Uterus (tissue), 4 donors: ENCODE results near the gene PLXNA3. TPM values are rescaled to one million over a fixed set of nuclear protein-coding genes. Genes with fewer than 3 reads are reported as not detected.

Experiments used
- DNase-seq, 2 donors: peaks; one replicate each; pipeline ENCODE4 v3.0.0-alpha.2; 2019 to 2020
- H3K27ac ChIP-seq, 2 donors: fragments of 200-600 bp; sonication (generic); 1 replicate in 1 of 2; 2 replicates in 1 of 2; pipeline ENCODE4 v1.5.1; 2016 to 2018
- H3K27me3 ChIP-seq, 2 donors: fragments of 200-600 bp; sonication (generic); one replicate each; pipeline ENCODE4 v1.5.1; 2018 to 2019; ENCODE audit warnings: control low read depth in 1 of 2
- H3K36me3 ChIP-seq, 2 donors: fragments of 200-600 bp; sonication (generic); one replicate each; pipeline ENCODE4 v1.5.1; 2019; ENCODE audit warnings: control low read depth in 1 of 2
- H3K4me1 ChIP-seq, 2 donors: fragments of 200-600 bp; sonication (generic); one replicate each; pipeline ENCODE4 v1.5.1; 2018 to 2019; ENCODE audit warnings: control low read depth in 1 of 2
- H3K4me3 ChIP-seq, 2 donors: fragments of 200-600 bp; sonication (generic); 1 replicate in 1 of 2; 2 replicates in 1 of 2; pipeline ENCODE4 v1.5.1; 2018 to 2019; ENCODE audit warnings: mild to moderate bottlenecking in 1 of 2
- H3K9me3 ChIP-seq, 2 donors: fragments of 200-600 bp; sonication (generic); one replicate each; pipeline ENCODE4 v1.5.1; 2019; ENCODE audit warnings: control low read depth in 1 of 2
- POLR2A ChIP-seq, 2 donors: fragments of 450-650 bp; IDR thresholded peaks; one replicate each; pipeline ENCODE4 v1.6.1; 2016; ENCODE audit warnings: antibody characterized with exemption in 2 of 2, mild to moderate bottlenecking in 1 of 2, moderate library complexity in 1 of 2
- intact Hi-C: fragments of 100-400 bp; cut with DNase I; formaldehyde crosslinking; loops from one replicate; pipeline ENCODE4 v1.15.1; 2023; ENCODE audit warnings: low total_unique reads
- total RNA-seq, 4 donors: library from RNA; depleted of rRNA in 3 of 4; stranded (reverse); fragments of >200 nt in 3 of 4; gene quantifications; one replicate each; pipeline versions ENCODE4 v1.1.0 to v1.2.4, GENCODE V29; 2014 to 2023
- TF ChIP-seq, protein P1 (sequence below), 4 experiments: fragments of 200-600 bp in 2 of 4; fragments of 450-650 bp in 2 of 4; sonication (generic) in 2 of 4; IDR thresholded peaks; one replicate each; pipeline ENCODE4 v1.5.1; 2016 to 2019; ENCODE audit warnings: antibody characterized with exemption in 4 of 4, mild to moderate bottlenecking in 2 of 4, moderate library complexity in 1 of 4
- donor health status: DM: yes; HTN: yes; CAD: no.

Gene PLXNA3
- total RNA-seq, 4 donors from 2014 or later: 2.1 to 102 (median 8.6) TPM

DNA sequence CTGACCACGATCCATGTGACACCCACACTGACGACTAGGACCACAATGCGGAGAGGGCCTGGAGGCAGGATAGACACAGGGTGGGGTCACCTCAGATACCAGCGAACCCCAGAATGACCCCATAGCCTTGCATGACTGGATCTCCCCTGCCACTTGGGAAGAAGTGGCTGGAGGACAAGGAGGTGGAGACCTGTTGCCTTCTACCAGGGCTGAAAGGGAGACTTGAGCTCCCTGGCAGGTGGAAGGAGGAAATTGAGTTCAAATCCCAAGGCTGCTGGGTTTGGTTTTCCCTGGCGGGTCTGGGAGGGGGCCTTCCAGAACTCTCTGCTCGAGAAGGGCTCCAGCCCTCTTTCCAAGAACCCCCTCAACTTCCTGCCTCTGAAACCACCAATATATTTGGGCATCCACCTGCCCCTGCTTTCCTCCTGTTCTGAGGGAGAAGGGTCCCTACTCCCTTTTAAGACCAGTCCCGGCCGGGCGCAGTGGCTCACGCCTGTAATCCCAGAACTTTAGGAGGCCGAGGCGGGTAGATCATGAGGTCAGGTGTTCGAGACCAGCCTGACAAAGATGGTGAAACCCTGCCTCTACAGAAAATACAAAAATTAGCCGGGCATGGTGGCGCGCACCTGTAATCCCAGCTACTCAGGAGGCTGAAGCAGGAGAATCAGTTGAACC lies 54.9 kb downstream of the PLXNA3 start:
- no peaks in the 10 kb centered on the region for H3K36me3 ChIP-seq
- no peaks in the 10 kb centered on the region for H3K4me1 ChIP-seq
- no peak overlapping the region for H3K27ac ChIP-seq
- intact Hi-C loops: no loop called here
- DNase-seq: no peak
- H3K9me3 ChIP-seq: no peaks in the 10 kb centered on the region
- H3K27me3 ChIP-seq: no peaks in the 10 kb centered on the region
- TF ChIP-seq POLR2A (IDR thresholded peaks at IDR 0.05): no peak
- TF ChIP-seq, protein P1, sequence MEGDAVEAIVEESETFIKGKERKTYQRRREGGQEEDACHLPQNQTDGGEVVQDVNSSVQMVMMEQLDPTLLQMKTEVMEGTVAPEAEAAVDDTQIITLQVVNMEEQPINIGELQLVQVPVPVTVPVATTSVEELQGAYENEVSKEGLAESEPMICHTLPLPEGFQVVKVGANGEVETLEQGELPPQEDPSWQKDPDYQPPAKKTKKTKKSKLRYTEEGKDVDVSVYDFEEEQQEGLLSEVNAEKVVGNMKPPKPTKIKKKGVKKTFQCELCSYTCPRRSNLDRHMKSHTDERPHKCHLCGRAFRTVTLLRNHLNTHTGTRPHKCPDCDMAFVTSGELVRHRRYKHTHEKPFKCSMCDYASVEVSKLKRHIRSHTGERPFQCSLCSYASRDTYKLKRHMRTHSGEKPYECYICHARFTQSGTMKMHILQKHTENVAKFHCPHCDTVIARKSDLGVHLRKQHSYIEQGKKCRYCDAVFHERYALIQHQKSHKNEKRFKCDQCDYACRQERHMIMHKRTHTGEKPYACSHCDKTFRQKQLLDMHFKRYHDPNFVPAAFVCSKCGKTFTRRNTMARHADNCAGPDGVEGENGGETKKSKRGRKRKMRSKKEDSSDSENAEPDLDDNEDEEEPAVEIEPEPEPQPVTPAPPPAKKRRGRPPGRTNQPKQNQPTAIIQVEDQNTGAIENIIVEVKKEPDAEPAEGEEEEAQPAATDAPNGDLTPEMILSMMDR (IDR thresholded peaks at IDR 0.05): no peak
- no peak overlapping the region for H3K4me3 ChIP-seq

DNA sequence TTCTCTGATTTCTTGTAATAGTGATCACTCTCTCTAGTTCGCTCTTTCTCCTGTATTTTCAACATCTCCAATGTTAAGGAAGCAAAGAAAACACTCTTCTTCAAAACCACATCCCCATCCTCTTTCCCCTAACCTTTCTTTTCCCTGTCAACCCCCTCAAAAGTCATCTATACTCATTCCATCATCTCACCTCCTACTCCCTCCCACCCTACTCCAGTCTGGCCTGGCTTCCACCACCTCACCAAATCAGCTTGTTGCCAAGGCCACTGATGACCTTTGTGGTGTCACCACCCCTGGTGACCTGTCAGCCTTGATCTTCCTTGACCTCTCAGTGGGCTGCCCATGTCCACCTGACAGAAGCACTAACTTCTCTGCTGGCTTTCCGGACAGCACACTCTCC lies 55.6 kb downstream of the PLXNA3 start:
- intact Hi-C loops: no loop called here
- Histone ChIP-seq H3K4me1 (no peaks in the 10 kb centered on the region), H3K4me3 (no peak overlapping the region), H3K27ac (no peak overlapping the region), H3K36me3 (no peaks in the 10 kb centered on the region), H3K9me3 (no peaks in the 10 kb centered on the region), H3K27me3 (no peaks in the 10 kb centered on the region)
- TF ChIP-seq POLR2A (IDR thresholded peaks at IDR 0.05): no peak
- TF ChIP-seq, protein P1 (IDR thresholded peaks at IDR 0.05): no peak
- no peak for DNase-seq

DNA sequence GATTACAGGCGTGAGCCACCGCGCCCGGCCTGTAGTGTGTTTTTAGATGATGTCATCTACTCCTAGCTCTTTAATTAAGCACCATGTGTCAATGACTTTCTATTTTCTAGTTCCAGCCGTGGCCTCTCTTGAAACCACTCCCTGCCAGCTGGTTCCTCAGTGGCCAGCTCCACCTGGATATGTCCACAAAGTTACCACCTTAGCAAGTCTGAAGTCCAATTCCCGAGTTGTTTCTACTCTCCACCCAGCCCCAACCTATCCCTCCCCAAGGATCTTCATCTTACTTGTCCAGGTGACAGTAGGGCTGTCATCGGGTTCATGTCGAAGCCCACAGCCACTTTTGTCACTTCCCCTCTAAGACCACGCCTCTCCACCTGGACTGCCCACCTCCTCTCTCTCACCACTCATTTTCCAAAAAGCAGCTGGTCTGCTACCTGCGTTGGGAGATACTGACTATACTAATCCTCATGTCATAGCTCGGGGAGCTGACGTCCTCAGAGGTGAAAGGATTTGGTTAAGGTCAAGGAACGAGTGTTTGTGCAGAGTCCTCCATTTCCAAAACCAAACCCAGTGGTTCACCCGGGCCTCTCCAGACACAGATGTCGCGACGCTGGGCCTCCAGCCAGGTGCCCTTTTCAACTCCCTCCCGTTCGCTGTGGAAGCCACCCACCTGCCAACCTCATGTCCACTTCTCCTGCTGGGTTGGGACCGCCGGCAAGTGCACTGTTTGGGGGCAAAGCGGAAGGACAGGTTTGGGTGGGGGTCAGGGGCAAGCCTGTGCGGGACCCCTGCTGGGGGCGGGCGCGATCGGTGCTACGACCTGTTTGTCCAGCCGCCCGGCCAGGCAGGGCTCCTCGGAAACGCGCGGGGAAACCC lies 57.2 kb downstream of the PLXNA3 start:
- Histone ChIP-seq H3K4me1 (no peaks in the 10 kb centered on the region), H3K9me3 (no peaks in the 10 kb centered on the region), H3K27me3 (no peaks in the 10 kb centered on the region), H3K4me3 (peak overlapping the region; percentile 55 to 61), H3K27ac (peak overlapping the region; percentile 84 to 97), H3K36me3 (no peaks in the 10 kb centered on the region)
- DNase-seq: no peak
- TF ChIP-seq, protein P1 (IDR thresholded peaks at IDR 0.05): no peak
- no peak for TF ChIP-seq POLR2A (IDR thresholded peaks at IDR 0.05)
- intact Hi-C loops: no loop called here

DNA sequence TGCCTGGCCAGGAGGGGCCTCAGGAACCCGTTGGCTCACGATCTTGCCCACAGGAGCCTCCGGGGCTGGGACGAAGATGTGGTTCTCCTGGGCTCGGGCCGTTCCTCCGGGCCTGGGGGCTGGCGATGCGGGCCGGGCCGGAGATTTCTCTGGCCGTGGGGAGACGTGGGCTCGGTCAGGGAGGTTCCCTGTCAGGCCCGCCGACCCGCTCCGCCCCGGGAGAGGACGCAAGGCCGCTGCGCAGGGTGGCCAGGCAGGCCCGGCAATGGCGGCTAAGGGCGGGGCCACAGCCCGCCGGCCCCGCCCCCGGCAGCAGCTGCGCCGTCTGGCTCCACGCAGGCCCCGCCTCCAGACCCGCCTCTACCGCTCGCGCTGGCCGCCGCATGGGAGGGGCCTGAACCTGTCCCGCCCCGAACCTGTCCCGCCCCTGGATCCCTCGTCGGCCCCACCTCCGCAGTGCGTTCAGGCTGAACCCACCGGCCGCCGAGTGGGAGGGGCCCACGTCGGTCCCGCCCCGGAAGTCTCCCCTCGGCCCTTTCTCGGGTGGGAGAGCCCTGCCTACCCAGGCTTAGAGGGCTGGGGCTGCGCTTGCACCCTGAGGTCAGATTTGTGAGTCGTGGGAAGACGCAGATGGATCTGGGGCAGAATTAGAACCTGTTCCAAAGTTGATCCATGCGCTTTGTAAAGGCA lies 58.0 kb downstream of the PLXNA3 start, which contains the start of gene FAM3A:
Gene FAM3A (minus strand): TSS at position 267 of the 690 bp plus-strand sequence. CDS start 460 bp downstream, outside the sequence.
- peak; percentile 59 to 94 for TF ChIP-seq POLR2A (IDR thresholded peaks at IDR 0.05)
- TF ChIP-seq, protein P1 (IDR thresholded peaks at IDR 0.05): peak in 1 of 4 experiments; percentile 2
- Histone ChIP-seq H3K9me3 (no peaks in the 10 kb centered on the region), H3K4me1 (no peaks in the 10 kb centered on the region), H3K27ac (peak within 1 kb of the TSS; percentile 93 to 97), H3K27me3 (no peaks in the 10 kb centered on the region), H3K36me3 (no peaks in the 10 kb centered on the region), H3K4me3 (peak within 1 kb of the TSS; percentile 55 to 61)
- intact Hi-C loops: no loop called here
- peak; percentile 94 for DNase-seq
